Measurements from ENCODE around the gene ATOH1. TPM values are rescaled to one million over a fixed set of nuclear protein-coding genes. Genes with fewer than 3 reads are reported as not detected.
A peak's percentile ranks its signal among the peaks of the same experiment; 100 is the strongest.

Gene ATOH1
- total RNA-seq, 1 experiment from 2014 or later, result not detected

DNA sequence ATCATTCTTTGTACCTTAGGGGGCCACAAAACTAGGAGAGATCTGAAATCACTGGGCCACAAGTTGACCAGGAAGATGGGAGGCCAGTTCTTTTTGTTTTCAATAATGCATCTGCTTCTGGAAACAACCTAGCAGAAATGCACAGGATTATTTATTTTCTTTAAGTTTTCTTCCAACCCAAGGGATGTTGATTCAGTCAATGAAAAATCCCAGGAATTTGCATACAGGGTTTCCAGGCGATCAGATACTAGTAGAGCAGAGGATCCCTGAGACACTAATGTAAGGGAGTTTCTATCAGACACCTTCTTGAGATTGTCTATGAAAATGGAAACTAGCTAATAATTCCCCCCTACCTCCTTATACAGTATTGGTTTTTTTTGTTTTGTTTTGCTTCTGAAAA is 7.4 kb downstream of the ATOH1 start:
- Histone ChIP-seq H3K27ac (ENCODE audit: insufficient read length, low read depth, low read length) (no peak overlapping the region), H3K9ac (ENCODE audit: extremely low read depth, insufficient read length, low read length) (no peak overlapping the region), H2BK12ac (ENCODE audit: insufficient read length, low read depth, low read length) (no peak overlapping the region), H3K4me2 (ENCODE audit: insufficient read depth, insufficient read length, low read length) (no peak overlapping the region), H4K91ac (ENCODE audit: insufficient read length, low read depth, low read length) (no peak overlapping the region), H3K4me1 (ENCODE audit: insufficient read depth, low read length) (0 out of 2 replicates have a peak, but pooled peaks cover 2% of the 10 kb centered on the region), H2BK20ac (ENCODE audit: low read depth, low read length, poor library complexity, severe bottlenecking) (no peak overlapping the region), H2BK120ac (ENCODE audit: low read depth, low read length, poor library complexity, severe bottlenecking) (no peak overlapping the region), H4K20me1 (ENCODE audit: control insufficient read depth, insufficient read depth, insufficient read length) (peaks cover 2% of the 10 kb centered on the region), H2BK5ac (ENCODE audit: insufficient read length, low read length) (no peak overlapping the region), H2BK15ac (ENCODE audit: low read depth, low read length) (no peak overlapping the region), H3K14ac (ENCODE audit: insufficient read depth, low read length) (no peak overlapping the region), H3K79me2 (ENCODE audit: insufficient read depth, low read length) (no peaks in the 10 kb centered on the region), H3K23me2 (ENCODE audit: insufficient read length, low read depth, low read length, poor library complexity, severe bottlenecking) (no peaks in the 10 kb centered on the region), H2AFZ (ENCODE audit: low read length) (no peak overlapping the region), H3K79me1 (ENCODE audit: insufficient read depth, low read depth, low read length, poor library complexity, severe bottlenecking) (no peaks in the 10 kb centered on the region), H4K5ac (ENCODE audit: insufficient read length, low read depth, low read length) (no peak overlapping the region), H3K27me3 (ENCODE audit: insufficient read depth, low read length) (peaks cover 46% of the 10 kb centered on the region), H3K18ac (ENCODE audit: insufficient read length, low read depth, low read length) (no peak overlapping the region), H2AK5ac (ENCODE audit: insufficient read length, low read length) (no peak overlapping the region), H3K23ac (ENCODE audit: insufficient read length, low read depth, low read length) (no peak overlapping the region), H3K9me3 (ENCODE audit: control insufficient read depth, low read depth, low read length) (no peaks in the 10 kb centered on the region), H4K8ac (replicated peaks; ENCODE audit: insufficient read length, low read depth, low read length) (no peak overlapping the region), H3K4ac (ENCODE audit: low read depth, low read length) (no peak overlapping the region), H3T11ph (ENCODE audit: low read length) (no peak overlapping the region), H3K56ac (ENCODE audit: insufficient read length, low read depth, low read length) (no peak overlapping the region)
- peaks cover 21 to 43% of the 10 kb centered on the region in 2 experiments for H3K4me1 Mint-ChIP-seq
- WGBS (ENCODE audit: extremely low coverage, insufficient read length, low lambda C conversion rate), result no CpG with 5 or more reads among the region's 1 CpG
- DNase-seq, result no peak
- peaks cover 100% of the 10 kb centered on the region for H3K27me3 Mint-ChIP-seq (ENCODE audit: low read depth)
- H3K27ac Mint-ChIP-seq, result no peak overlapping the region
- peak overlapping the region in 1 of 2 experiments; percentile 37; a peak in 2 of 5 replicates for H3K4me3 Mint-ChIP-seq
- no peaks in the 10 kb centered on the region; a peak in 1 of 7 replicates for H3K36me3 Mint-ChIP-seq (ENCODE audit: insufficient read depth in 1 of 3, low read depth in 3 of 3)
- TF ChIP-seq, protein P1, sequence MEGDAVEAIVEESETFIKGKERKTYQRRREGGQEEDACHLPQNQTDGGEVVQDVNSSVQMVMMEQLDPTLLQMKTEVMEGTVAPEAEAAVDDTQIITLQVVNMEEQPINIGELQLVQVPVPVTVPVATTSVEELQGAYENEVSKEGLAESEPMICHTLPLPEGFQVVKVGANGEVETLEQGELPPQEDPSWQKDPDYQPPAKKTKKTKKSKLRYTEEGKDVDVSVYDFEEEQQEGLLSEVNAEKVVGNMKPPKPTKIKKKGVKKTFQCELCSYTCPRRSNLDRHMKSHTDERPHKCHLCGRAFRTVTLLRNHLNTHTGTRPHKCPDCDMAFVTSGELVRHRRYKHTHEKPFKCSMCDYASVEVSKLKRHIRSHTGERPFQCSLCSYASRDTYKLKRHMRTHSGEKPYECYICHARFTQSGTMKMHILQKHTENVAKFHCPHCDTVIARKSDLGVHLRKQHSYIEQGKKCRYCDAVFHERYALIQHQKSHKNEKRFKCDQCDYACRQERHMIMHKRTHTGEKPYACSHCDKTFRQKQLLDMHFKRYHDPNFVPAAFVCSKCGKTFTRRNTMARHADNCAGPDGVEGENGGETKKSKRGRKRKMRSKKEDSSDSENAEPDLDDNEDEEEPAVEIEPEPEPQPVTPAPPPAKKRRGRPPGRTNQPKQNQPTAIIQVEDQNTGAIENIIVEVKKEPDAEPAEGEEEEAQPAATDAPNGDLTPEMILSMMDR (conservative IDR thresholded peaks at IDR 0.05), result no peak
- peaks cover 0 to 3% of the 10 kb centered on the region in 2 experiments; a peak in 3 of 5 replicates for H3K9me3 Mint-ChIP-seq

Data from H9 (cell line).